HepG2 (cell line): ENCODE results near the gene SMPD1. TPM values are rescaled to one million over a fixed set of nuclear protein-coding genes. Genes with fewer than 3 reads are reported as not detected.

ENCODE experiments used
- ATAC-seq: fragments of 200-7000 bp; cut with Tn5 transposase; 3 replicates; pipeline ENCODE4 v1.9.1; 2020; ENCODE audit warnings: mild to moderate bottlenecking, moderate library complexity
- BruUV-seq: library from RNA; stranded (reverse); fragments of 400-500 nt; replicated peaks from 2 replicates; lab custom pipeline; 2021; lab: Mats Ljungman, UMichigan
- CTCF ChIA-PET: fragments of 300-600 bp; formaldehyde crosslinking; extraction: SDS; loops from one replicate; lab custom pipeline; 2021; ENCODE audit warnings: low total read pairs, inconsistent platforms, low intra/inter-chr PET ratio; lab: Yijun Ruan, JAX
- POLR2A ChIA-PET: fragments of 350-600 bp; sonication (Branson Sonifier 250); formaldehyde crosslinking; loops from one replicate; lab custom pipeline; 2020; ENCODE audit warnings: antibody characterized with exemption, inconsistent platforms; lab: Yijun Ruan, JAX
- DNase-seq: peaks from one replicate; pipeline ENCODE4 v3.0.0-alpha.2; 2015; ENCODE audit warnings: low spot score
- FAIRE-seq: peaks from 3 replicates; lab custom pipeline; 2011; peaks lifted over from hg19 to GRCh38; lab: Jason Lieb, UNC
- H2AFZ ChIP-seq: one replicate; pipeline ENCODE4 v1.6.1; 2011; ENCODE audit warnings: low read length, inconsistent platforms
- H3K27ac ChIP-seq: fragments of 300-600 bp; 3 replicates; pipeline ENCODE4 v1.8.0; 2011; ENCODE audit warnings: mixed run types, mild to moderate bottlenecking, mixed read lengths, low read length, inconsistent platforms; ENCODE audit not compliant: insufficient read depth; ENCODE audit errors: extremely low read length
- H3K27me3 ChIP-seq, 2 experiments: fragments of 200-600 bp in 1 of 2; 2 replicates in 1 of 2; 3 replicates in 1 of 2; pipeline versions ENCODE4 v1.6.0 to v1.8.0; 2011; ENCODE audit warnings: low read length in 2 of 2, mild to moderate bottlenecking in 2 of 2, moderate library complexity in 2 of 2, inconsistent platforms in 1 of 2; ENCODE audit not compliant: insufficient read depth in 2 of 2, control insufficient read depth in 1 of 2
- H3K36me3 ChIP-seq, 2 experiments: fragments of 200-600 bp in 1 of 2; replicated peaks in 1 of 2; 2 replicates in 1 of 2; 3 replicates in 1 of 2; pipeline versions ENCODE4 v1.5.1 to v1.8.0; 2011; ENCODE audit warnings: low read length in 2 of 2, inconsistent platforms in 1 of 2; ENCODE audit not compliant: insufficient read depth in 2 of 2, control insufficient read depth in 1 of 2
- H3K4me1 ChIP-seq: 2 replicates; pipeline ENCODE4 v1.5.1; 2012; ENCODE audit warnings: low read length, inconsistent platforms; ENCODE audit not compliant: insufficient read depth
- H3K4me2 ChIP-seq: 2 replicates; pipeline ENCODE4 v1.6.0; 2011; ENCODE audit warnings: low read depth, low read length, inconsistent platforms
- H3K4me3 ChIP-seq, 3 experiments: fragments of 200-600 bp in 1 of 3; sonication (generic), shearing (Covaris generic) in 1 of 3; replicated peaks in 1 of 3; 2 replicates each; pipeline ENCODE4 v1.5.1; 2011 to 2016; ENCODE audit warnings: low read length in 3 of 3, inconsistent platforms in 2 of 3, low read depth in 2 of 3, mild to moderate bottlenecking in 2 of 3, control low read depth in 1 of 3, mixed read lengths in 1 of 3; ENCODE audit not compliant: insufficient read depth in 1 of 3
- H3K79me2 ChIP-seq: one replicate; pipeline ENCODE4 v1.6.1; 2011; ENCODE audit warnings: low read length, inconsistent platforms; ENCODE audit not compliant: insufficient read depth
- H3K9ac ChIP-seq: 2 replicates; pipeline ENCODE4 v1.6.0; 2011; ENCODE audit warnings: mild to moderate bottlenecking, low read depth, low read length, inconsistent platforms; ENCODE audit not compliant: insufficient read depth
- H3K9me3 ChIP-seq: 2 replicates; pipeline ENCODE4 v1.5.1; 2012; ENCODE audit warnings: mild to moderate bottlenecking, low read length
- H4K20me1 ChIP-seq: 2 replicates; pipeline ENCODE4 v1.6.0; 2011; ENCODE audit warnings: inconsistent platforms, mild to moderate bottlenecking, low read length, moderate library complexity; ENCODE audit not compliant: insufficient read depth
- ATM ChIP-seq: fragments of 450-650 bp; IDR thresholded peaks from 2 replicates; pipeline ENCODE4 v1.7.1; 2017; ENCODE audit warnings: mild to moderate bottlenecking, borderline replicate concordance
- CENPX ChIP-seq: sonication (generic); formaldehyde crosslinking; IDR thresholded peaks from 2 replicates; pipeline ENCODE4 v1.9.0; 2021; ENCODE audit warnings: mild to moderate bottlenecking, missing genetic modification reagents, moderate library complexity
- CHD2 ChIP-seq: IDR thresholded peaks from 2 replicates; pipeline ENCODE4 v1.6.1; 2011; ENCODE audit warnings: low read depth, low read length, improper control_type of control experiment
- ELF3 ChIP-seq: IDR thresholded peaks from 2 replicates; pipeline ENCODE4 v1.6.1; 2016; ENCODE audit warnings: missing genetic modification reagents, missing compliant biosample characterization
- FOXA3 ChIP-seq: IDR thresholded peaks from 2 replicates; pipeline ENCODE4 v1.6.1; 2016; ENCODE audit warnings: missing genetic modification reagents, missing compliant biosample characterization
- HDAC2 ChIP-seq: sonication (generic); formaldehyde crosslinking; IDR thresholded peaks from 2 replicates; pipeline ENCODE4 v1.4.0; 2020; ENCODE audit warnings: missing genetic modification reagents
- HNF1B ChIP-seq: sonication (generic); formaldehyde crosslinking; IDR thresholded peaks from 2 replicates; pipeline ENCODE4 v1.5.1; 2020; ENCODE audit warnings: mild to moderate bottlenecking, moderate library complexity, missing genetic modification reagents
- KLF16 ChIP-seq, 2 experiments: sonication (generic) in 1 of 2; formaldehyde crosslinking in 1 of 2; IDR thresholded peaks; 2 replicates each; pipeline versions ENCODE4 v1.6.1 to v1.8.0; 2016 to 2023; ENCODE audit warnings: missing genetic modification reagents in 2 of 2, missing compliant biosample characterization in 1 of 2
- PHB2 ChIP-seq: fragments of 450-650 bp; IDR thresholded peaks from 2 replicates; pipeline ENCODE4 v1.6.1; 2018; ENCODE audit not compliant: partially characterized antibody
- POGZ ChIP-seq: sonication (generic); formaldehyde crosslinking; IDR thresholded peaks from 2 replicates; pipeline ENCODE4 v1.4.0; 2020; ENCODE audit warnings: mild to moderate bottlenecking, missing genetic modification reagents
- SAFB2 ChIP-seq: sonication (generic); formaldehyde crosslinking; IDR thresholded peaks from 2 replicates; pipeline ENCODE4 v1.5.1; 2020; ENCODE audit warnings: missing genetic modification reagents, low read depth, mild to moderate bottlenecking, borderline replicate concordance
- SMC3 ChIP-seq: IDR thresholded peaks from 2 replicates; pipeline ENCODE4 v1.6.1; 2011; ENCODE audit warnings: low read length, improper control_type of control experiment
- SOX6 ChIP-seq, 2 experiments: fragments of 450-650 bp in 1 of 2; sonication (generic) in 1 of 2; formaldehyde crosslinking in 1 of 2; IDR thresholded peaks; 2 replicates each; pipeline versions ENCODE4 v1.4.0 to v1.6.1; 2017 to 2020; ENCODE audit warnings: antibody characterized with exemption in 1 of 2, mild to moderate bottlenecking in 1 of 2, missing genetic modification reagents in 1 of 2
- TEAD3 ChIP-seq: optimal IDR thresholded peaks from 2 replicates; pipeline ENCODE3; 2016; ENCODE audit warnings: borderline replicate concordance
- XRCC5 ChIP-seq: fragments of 200-400 bp; formaldehyde crosslinking; optimal IDR thresholded peaks from 2 replicates; pipeline ENCODE3; 2017; ENCODE audit warnings: mild to moderate bottlenecking, low read length
- ZMYM2 ChIP-seq: sonication (generic); formaldehyde crosslinking; IDR thresholded peaks from 2 replicates; pipeline ENCODE4 v1.8.0; 2022; ENCODE audit warnings: mild to moderate bottlenecking, missing genetic modification reagents
- ZNF20 ChIP-seq: sonication (generic); formaldehyde crosslinking; IDR thresholded peaks from 2 replicates; pipeline ENCODE4 v1.4.0; 2020; ENCODE audit warnings: mild to moderate bottlenecking, moderate library complexity, missing genetic modification reagents
- ZNF280B ChIP-seq: sonication (generic); formaldehyde crosslinking; IDR thresholded peaks from 2 replicates; pipeline ENCODE4 v1.5.0; 2020; ENCODE audit warnings: missing genetic modification reagents, mild to moderate bottlenecking, borderline replicate concordance
- ZNF556 ChIP-seq: sonication (generic); formaldehyde crosslinking; IDR thresholded peaks from 2 replicates; pipeline ENCODE4 v1.4.0; 2020; ENCODE audit warnings: mild to moderate bottlenecking, missing genetic modification reagents, borderline replicate concordance
- ZNF781 ChIP-seq: sonication (generic); formaldehyde crosslinking; IDR thresholded peaks from 2 replicates; pipeline ENCODE4 v1.5.1; 2020; ENCODE audit warnings: borderline replicate concordance, mild to moderate bottlenecking, missing genetic modification reagents; ENCODE audit errors: not compliant biosample characterization
- ZSCAN31 ChIP-seq: sonication (generic); formaldehyde crosslinking; IDR thresholded peaks from 2 replicates; pipeline ENCODE4 v1.5.0; 2020; ENCODE audit warnings: low read depth, mild to moderate bottlenecking, missing genetic modification reagents
- WGBS: methylation state at CpG from one replicate; pipeline ENCODE4 v1.1.6; 2017; ENCODE audit warnings: low lambda C conversion rate; 5-methylcytosine and 5-hydroxymethylcytosine counted together
- in situ Hi-C: cut with HindIII; loops from 2 replicates; pipeline ENCODE4 v1.10.0; 2017; ENCODE audit warnings: low pct_unique_long_range_greater_than_20kb; ENCODE audit not compliant: extremely low pct_ligation_motif_present
- intact Hi-C: fragments of 100-400 bp; cut with micrococcal nuclease; formaldehyde crosslinking; loops from one replicate; pipeline ENCODE4 v1.10.0; 2022; ENCODE audit not compliant: unreplicated experiment
- polyA plus RNA-seq, 8 experiments: library from polyadenylated mRNA; depleted of rRNA in 3 of 8; stranded (reverse) in 7 of 8; unstranded in 1 of 8; fragments of >200 nt; fragmentation: Illumina TruSeq in 4 of 8; extraction: Trizol in 4 of 8; gene quantifications; 2 replicates each; pipeline versions ENCODE4 v1.2.1 to v1.2.3, GENCODE V29; 2011 to 2016; ENCODE audit warnings: low read depth in 4 of 8, missing spikeins in 1 of 8, mixed read lengths in 1 of 8; ENCODE audit not compliant: insufficient read depth in 1 of 8
- total RNA-seq, 5 experiments: library from RNA; depleted of rRNA; stranded (reverse); fragments of >200 nt; fragmentation: Illumina TruSeq; extraction: Trizol; gene quantifications; 2 replicates each; pipeline ENCODE4 v1.2.3, GENCODE V29; 2016; ENCODE audit warnings: low read depth in 1 of 5
- TF ChIP-seq, protein P1 (sequence below): IDR thresholded peaks from 2 replicates; pipeline ENCODE4 v1.6.1; 2018; ENCODE audit warnings: missing genetic modification reagents

SMPD1 gene
- total and polyA plus RNA-seq, 2 of the 13 experiments (the other 11 are each of a cell fraction or from before 2014, with no cell fraction given) = 6.3 to 8.4 TPM

GRCh38 chr11:6438979-6439571 lies 48.8 kb downstream of the SMPD1 start:
- ATAC-seq (peak; percentile 54), FAIRE-seq (peak; percentile 81), DNase-seq (peak; percentile 67)
- no peaks in the 10 kb centered on the region for H3K9me3 ChIP-seq
- no peaks in the 10 kb centered on the region for H3K79me2 ChIP-seq
- in situ Hi-C loops = no loop called here
- H3K9ac ChIP-seq = no peak overlapping the region
- CTCF ChIA-PET = interaction anchor here (1.1 to 1.5 kb wide), 2 partner anchors 60 to 66 kb away, joined by 5 to 9 read pairs; no protein-coding TSS in a partner anchor
- POLR2A ChIA-PET = interaction anchor here (0.7 to 3.9 kb wide), 5 partner anchors 20 to 244 kb away, joined by 3 to 22 read pairs (median 4); partner anchors contain the start of genes APBB1 and MRPL17
- H2AFZ ChIP-seq = no peak overlapping the region
- H4K20me1 ChIP-seq = no peaks in the 10 kb centered on the region
- H3K27me3 ChIP-seq = no peaks in the 10 kb centered on the region
- no TSS peak for BruUV-seq
- H3K4me3 ChIP-seq = no peak overlapping the region
- H3K4me1 ChIP-seq = peaks cover 64% of the 10 kb centered on the region
- H3K27ac ChIP-seq = no peak overlapping the region
- WGBS = 0% methylated on average over 1 of the region's 1 CpG
- peak overlapping the region; percentile 18 for H3K4me2 ChIP-seq
- intact Hi-C loops = loop anchor here (1.0 kb wide), 1 partner anchor 66 kb away; no protein-coding TSS in a partner anchor
- no peaks in the 10 kb centered on the region for H3K36me3 ChIP-seq
- TF ChIP-seq ZMYM2 (no peak), CENPX (no peak), ATM (no peak), ZSCAN31 (peak; percentile 45; the same call in 1 of the 2 replicates), ZNF556 (CRISPR knock-in tag) (no peak), HDAC2 (CRISPR knock-in tag) (peak; percentile 40; the same call in 1 of the 2 replicates), POGZ (no peak), SOX6 (IDR thresholded peaks at IDR 0.05) (no peak), SOX6 (CRISPR knock-in tag; IDR thresholded peaks at IDR 0.05) (no peak), CHD2 (no peak), TEAD3 (CRISPR knock-in tag) (peak; percentile 64), KLF16 (CRISPR knock-in tag; IDR thresholded peaks at IDR 0.05) (no peak), ZNF20 (CRISPR knock-in tag) (no peak), SAFB2 (CRISPR knock-in tag) (no peak), SMC3 (peak; percentile 89), PHB2 (no peak), XRCC5 (peak; percentile 57), HNF1B (CRISPR knock-in tag) (no peak), FOXA3 (peak; percentile 34; the same call in 1 of the 2 replicates), ZNF781 (no peak), ELF3 (CRISPR knock-in tag) (peak; percentile 63), ZNF280B (CRISPR knock-in tag) (no peak)
- TF ChIP-seq, protein P1, sequence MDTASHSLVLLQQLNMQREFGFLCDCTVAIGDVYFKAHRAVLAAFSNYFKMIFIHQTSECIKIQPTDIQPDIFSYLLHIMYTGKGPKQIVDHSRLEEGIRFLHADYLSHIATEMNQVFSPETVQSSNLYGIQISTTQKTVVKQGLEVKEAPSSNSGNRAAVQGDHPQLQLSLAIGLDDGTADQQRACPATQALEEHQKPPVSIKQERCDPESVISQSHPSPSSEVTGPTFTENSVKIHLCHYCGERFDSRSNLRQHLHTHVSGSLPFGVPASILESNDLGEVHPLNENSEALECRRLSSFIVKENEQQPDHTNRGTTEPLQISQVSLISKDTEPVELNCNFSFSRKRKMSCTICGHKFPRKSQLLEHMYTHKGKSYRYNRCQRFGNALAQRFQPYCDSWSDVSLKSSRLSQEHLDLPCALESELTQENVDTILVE = no peak
